NCI-H187 (cell line): ENCODE measurements around the gene RGS13.

Experiments
- DNase-seq, 2 experiments: peaks; one replicate each; lab custom pipeline; 2025; lab: John Stamatoyannopoulos, UW

Gene RGS13

GRCh38 chr1:192626366-192627179 is 9.4 kb upstream of the RGS13 start:
- DNase-seq: no peak

- no peak for DNase-seq
Observed at GRCh38 chr1:192627901-192628300, 8.0 kb upstream of the RGS13 start.

- no peak for DNase-seq
Observed at GRCh38 chr1:192628396-192629057, 7.4 kb upstream of the RGS13 start.

GRCh38 chr1:192629612-192630011 is 6.3 kb upstream of the RGS13 start:
- no peak for DNase-seq

GRCh38 chr1:192630521-192631287 is 5.2 kb upstream of the RGS13 start:
- DNase-seq: no peak

GRCh38 chr1:192631749-192632148 is 4.2 kb upstream of the RGS13 start:
- no peak for DNase-seq

GRCh38 chr1:192632188-192632587 is 3.8 kb upstream of the RGS13 start:
- no peak for DNase-seq

GRCh38 chr1:192632641-192633532 is 3.1 kb upstream of the RGS13 start:
- DNase-seq: no peak

GRCh38 chr1:192633533-192634253 is 2.3 kb upstream of the RGS13 start:
- DNase-seq: no peak

GRCh38 chr1:192635041-192635440 is 906 bp upstream of the RGS13 start:
- DNase-seq: no peak

GRCh38 chr1:192639607-192640368 is 3.8 kb downstream of the RGS13 start:
- DNase-seq: no peak

GRCh38 chr1:192652159-192652558 is 16.2 kb downstream of the RGS13 start:
- no peak for DNase-seq

GRCh38 chr1:192654120-192654519 is 18.2 kb downstream of the RGS13 start:
- no peak for DNase-seq

- no peak for DNase-seq
Observed at GRCh38 chr1:192654591-192655251, 18.8 kb downstream of the RGS13 start.

GRCh38 chr1:192657760-192658159 is 21.8 kb downstream of the RGS13 start:
- DNase-seq: no peak

- no peak for DNase-seq
Observed at GRCh38 chr1:192658255-192658654, 22.3 kb downstream of the RGS13 start.

- no peak for DNase-seq
Observed at GRCh38 chr1:192660613-192661012, 24.7 kb downstream of the RGS13 start.

GRCh38 chr1:192668409-192668983 is 32.5 kb downstream of the RGS13 start:
- DNase-seq: no peak

GRCh38 chr1:192669174-192669573 is 33.2 kb downstream of the RGS13 start:
- DNase-seq: no peak
